Daoy (cell line): ENCODE measurements around the gene CLCF1. TPM values are rescaled to one million over a fixed set of nuclear protein-coding genes. Genes with fewer than 3 reads are reported as not detected.
"Not testable (repeated sequence)": the region's sequence is repeated elsewhere in the genome, so short reads cannot be mapped to it uniquely, and the experiment has no call there.

Source experiments
- DNase-seq: peaks from one replicate; pipeline ENCODE4 v3.0.0-alpha.2; 2015; ENCODE audit warnings: low read depth
- total RNA-seq: library from RNA; depleted of rRNA; stranded (reverse); fragments of >200 nt; shearing (Covaris generic); gene quantifications from 2 replicates; pipeline ENCODE4 v1.2.3, GENCODE V29; 2014

The CLCF1 gene
- total RNA-seq, 1 experiment from 2014 or later = 7.1 TPM

DNA sequence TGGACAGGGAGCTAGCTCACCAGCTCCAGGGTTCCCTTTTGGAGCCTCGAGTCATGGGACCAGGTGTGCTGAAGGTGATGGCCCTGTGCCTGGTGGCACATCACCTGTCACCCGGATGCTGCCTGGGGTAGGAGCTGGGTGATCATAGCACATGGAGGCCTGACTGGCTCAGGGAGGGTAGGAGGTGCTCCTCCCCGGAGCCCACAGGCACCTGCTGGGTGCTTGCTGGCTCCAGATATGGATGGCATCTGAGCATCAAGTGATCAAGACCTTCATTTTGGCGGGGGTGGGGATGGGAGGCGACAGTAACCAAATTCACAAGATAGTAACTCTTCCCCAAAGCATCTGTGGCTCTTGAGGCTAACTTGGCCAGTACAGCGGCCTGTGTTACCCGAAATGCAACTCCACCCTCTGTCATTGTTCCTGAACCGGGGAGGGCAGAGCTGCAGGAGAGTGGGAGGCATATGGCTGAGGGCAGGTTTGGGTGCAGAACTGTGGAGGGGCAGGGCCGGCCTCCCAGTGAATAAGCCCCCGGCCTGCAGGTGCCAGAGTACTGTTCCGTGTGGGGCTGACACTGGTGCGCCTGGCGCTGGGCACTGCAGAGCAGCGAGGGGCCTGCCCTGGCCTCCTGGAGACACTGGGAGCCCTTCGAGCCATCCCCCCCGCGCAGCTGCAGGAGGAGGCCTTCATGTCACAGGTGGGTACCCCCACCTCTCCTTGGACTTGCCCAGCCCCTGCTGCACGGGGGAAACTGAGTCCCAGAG lies 35.2 kb upstream of the CLCF1 start:
- no peak for DNase-seq

DNA sequence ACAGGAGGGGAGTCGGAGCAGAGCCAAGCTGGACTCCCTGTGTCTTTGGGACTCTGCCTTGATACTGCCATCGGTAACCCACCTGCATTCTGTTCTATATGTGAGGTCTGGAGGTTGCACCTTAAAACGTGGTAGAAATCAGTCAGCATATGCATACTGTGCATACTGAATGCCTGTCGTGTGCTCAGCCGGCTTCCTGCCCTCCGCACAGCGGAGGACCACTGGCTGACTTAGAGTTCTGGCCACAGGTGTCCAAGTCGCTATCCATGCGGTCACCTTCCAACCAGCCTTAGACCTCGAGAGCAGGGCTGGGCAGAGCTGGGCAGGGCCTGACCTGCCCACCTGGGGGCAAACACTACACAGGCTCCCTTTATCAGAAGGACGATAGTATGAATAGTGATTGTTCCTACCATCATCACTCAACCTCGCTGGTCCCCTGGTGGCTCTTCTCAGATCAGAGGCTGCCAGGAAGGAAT lies 34.3 kb upstream of the CLCF1 start:
- no peak for DNase-seq

DNA sequence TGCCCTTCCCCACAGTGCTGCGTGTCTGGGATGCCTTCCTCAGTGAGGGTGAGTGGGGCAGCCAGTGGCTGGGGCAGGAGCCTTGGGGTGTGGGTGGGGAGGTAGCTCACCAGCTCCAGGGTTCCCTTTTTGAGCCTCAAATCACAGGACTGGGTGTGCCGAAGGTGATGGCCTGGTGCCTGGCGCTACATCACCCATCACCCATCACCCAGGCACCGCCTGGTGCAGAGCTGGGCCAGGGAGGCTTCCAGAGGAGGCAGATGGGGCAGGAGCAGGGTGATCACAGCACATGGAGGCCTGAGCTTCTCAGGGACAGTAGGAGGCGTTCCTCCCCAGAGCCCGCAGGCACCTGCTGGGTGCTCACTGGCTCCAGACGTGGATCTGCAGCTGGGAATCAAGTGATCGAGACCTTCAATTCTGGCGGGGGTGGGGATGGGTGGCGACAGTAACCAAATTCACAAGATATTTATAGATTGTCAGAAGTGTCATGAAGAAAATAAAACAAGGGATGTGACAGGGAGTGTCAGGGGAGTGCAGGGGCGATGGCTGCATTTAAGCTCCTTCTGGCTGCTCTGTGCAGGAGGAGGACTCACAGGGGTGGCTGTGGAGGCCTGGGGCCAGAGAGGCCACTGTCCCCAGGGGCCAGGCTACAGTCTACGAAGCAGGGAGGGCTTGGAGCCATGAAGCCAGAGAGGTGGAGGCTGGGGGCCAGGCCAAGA lies 33.7 kb upstream of the CLCF1 start:
- DNase-seq = no peak

DNA sequence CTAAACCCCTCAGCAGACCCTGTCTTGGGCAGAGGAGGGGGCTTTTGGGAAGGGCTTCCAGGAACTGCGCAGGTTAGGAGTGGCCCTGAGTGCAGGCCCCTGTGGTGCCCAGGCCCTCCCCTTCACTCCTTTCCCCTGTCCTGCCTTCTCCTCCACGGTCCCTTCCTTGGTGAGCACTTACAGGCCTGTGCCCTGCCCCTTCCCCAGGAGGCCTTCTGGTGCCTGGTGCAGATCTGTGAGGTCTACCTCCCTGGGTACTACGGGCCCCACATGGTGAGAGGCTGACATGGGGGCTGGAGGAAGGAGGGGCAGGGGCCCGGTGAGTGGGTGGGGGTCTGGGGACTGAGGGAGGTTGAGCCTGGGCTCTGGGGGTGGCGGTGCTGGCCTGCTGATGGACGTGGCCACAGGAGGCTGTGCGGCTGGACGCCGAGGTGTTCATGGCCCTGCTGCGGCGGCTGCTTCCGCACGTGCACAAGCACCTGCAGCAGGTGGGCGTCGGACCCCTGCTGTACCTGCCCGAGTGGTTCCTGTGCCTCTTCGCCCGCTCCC lies 33.1 kb upstream of the CLCF1 start:
- DNase-seq = no peak

DNA sequence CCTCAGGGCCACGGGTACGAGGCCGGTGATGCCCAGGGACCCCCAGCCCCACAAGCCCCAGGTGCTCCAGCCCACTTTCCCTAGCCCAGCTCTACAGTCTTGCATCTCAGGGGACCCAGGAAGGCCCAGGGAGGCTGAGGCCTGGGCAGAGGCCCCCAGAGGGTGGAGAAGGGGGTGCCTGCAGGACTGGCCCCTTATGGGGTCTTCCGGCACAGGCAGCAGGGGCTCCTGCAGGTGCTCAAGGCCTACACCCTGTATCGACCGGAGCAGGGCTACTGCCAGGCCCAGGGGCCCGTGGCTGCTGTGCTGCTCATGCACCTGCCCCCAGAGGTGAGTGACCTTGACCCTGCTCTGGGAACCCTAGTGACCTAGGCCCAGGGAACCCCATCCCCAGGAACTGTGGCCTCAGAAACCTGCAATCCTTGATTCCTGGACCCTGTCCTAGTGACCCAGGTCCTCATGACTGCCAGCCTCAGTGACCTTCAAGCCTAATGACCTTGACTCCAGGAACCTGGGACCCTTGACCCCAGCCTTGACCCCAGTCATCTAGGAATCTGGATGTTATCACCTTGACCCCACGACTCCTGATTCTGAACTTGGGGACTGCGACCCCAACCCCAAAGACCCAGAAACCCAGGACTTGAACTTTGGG lies 32.4 kb upstream of the CLCF1 start:
- no peak for DNase-seq

DNA sequence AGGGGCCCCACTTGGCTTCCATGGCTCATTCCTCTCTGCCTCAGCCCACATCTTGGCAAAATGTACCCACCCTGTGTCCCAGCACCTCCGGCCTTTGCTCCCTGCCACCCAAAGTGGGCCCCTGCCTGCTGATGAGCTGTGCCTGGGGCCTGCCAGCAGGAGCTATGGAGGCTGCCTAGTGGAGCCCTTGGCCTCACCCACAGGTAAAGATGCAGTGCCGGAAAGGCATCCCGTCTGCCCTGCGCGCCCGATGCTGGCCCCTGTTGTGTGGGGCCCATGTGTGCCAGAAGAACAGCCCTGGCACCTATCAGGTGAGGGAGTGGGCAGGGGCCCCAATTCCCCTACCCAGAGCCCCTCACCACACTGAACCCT lies 31.8 kb upstream of the CLCF1 start:
- no peak for DNase-seq

DNA sequence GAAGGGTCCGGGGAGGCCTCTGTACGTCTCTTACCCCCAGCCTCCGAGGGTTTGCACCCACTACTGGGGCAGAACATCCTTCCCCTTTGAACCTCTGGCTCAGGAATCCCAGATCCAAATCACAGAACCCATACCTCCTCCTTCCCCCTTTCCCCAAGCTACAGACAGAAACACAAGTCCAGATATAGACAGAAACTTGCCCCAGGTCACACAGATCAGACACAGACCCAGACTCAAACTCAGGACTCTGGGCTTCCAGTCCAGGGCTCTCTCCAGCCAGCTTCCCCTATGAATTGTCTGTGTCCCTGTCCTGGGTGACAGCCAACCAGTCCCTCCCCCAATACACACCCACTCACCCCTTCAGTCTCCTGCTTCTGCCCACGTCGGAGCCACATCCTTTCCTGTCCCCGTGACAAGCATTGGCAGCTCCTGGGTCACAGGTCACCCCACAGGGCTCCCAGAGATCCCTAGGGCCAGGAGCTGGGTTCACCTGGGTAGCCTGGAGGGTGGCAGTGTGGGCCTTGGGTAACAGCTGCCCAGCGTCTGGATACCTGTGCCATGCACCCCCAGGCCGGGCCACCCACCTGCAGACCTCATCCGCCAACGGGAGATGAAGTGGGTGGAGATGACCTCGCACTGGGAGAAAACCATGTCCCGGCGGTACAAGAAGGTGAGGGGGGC lies 31.3 kb upstream of the CLCF1 start:
- no peak for DNase-seq

DNA sequence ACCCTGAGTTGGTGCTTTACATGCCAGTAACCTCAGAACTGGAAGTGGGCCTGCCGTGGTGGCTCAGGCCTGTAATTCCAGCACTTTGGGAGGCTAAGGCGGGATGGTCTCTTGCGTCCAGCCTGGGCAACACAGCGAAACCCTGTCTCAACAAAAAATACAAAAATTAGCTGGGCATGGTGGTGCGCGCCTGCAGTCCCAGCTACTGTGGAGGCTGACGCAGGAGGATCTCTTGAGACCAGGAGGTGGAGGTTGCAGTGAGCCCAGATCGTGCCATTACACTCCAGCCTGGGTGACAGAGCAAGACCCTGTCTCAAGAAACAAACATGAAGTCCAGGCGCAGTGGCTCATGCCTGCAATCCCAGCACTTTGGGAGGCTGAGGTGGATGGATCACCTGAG lies 29.7 kb upstream of the CLCF1 start:
- DNase-seq = not testable (repeated sequence)

DNA sequence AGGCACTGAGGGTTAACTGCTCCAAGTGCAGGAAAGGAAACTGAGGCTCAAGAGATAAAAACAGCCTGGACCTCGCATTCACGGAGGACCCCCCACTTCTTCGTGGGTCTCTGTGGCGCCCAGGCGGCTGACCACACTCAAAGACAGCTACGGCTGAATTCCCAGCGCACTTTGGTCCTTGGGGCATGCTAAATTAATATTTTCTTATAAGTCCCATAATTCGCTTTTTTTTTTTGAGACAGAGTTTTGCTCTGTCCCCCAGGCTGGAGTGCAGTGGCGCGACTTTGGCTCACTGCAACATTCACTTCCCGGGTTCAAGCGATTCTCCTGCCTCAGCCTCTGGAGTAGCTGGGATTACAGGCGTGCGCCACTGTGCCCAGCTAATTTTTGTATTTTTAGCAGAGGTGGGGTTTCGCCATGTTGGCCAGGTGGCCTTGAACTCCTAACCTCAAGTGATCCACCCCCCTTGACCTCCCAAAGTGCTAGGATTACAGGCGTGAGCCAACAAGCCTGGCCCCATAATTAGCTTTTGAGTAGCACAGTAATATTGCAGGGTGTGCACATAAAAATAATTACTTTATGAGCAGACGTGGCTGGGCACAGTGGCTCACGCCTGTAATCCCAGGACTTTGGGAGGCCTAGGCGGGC lies 28.9 kb upstream of the CLCF1 start:
- DNase-seq = not testable (repeated sequence)

DNA sequence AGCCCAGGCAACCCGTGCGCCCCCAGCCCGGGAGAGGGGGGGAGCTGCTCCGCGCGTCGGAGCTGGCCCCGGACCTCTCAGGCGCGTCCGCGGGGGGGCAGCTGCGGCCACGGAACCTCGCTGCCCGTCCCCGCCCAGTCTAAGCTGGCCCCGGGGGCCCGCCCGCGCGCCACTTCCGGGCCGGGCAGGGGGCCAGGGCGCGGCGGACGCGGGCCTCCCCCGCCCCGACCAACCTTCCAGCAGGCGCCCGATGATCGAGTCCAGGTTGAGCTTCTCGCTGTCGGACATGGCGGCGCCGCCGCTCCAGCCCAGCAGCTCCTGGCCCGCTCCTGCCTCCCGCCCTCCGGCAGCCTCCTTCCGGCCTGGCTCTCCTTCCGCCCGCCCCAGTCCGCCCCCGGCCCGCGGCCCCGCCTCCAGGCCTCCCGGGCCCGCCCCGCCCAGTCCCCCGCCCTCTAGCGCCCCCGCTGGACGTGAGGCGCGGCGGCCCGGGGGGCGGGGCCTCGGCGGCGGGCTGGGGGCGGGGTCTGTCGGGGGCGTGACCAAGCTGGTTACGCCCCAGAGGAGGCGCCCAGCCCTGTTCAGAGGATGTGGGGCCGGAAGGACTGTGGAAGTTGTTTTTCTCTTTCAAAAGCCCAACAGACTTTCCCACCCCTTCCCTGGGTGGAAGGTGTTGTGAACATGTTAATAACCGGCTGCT lies 28.2 kb upstream of the CLCF1 start, which contains the start of gene PPP1CA:
PPP1CA (minus strand) TSS at position 364 of the 697 bp plus-strand sequence; CDS start at position 288, 76 bp downstream.
- DNase-seq = peak; percentile 94

DNA sequence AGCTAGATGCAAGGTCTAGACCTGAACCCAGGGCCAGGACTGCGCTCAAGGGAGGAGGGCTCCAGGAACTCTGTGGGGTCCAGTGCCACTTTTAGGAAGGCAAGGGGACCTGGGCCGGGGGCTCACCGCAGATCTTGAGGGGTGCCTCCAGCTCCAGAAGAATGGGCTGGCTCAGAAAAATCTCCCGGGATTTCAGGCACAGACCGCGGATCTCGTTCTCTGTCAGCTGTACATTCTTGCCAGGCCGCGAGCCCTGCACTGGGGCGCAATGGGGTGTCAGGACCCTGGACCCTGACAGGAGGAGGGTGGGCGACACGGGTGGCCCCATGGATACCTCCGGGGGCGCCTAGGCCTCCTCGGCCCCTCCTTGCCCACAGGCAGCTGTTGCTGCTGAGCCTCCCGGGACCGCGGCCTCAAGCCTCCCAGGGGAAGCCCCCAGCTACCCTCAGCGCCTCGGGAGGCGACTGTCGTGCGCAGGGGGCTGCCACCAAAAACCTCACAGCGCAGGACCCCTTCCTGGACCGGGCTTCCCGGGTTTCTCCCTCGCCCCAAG lies 27.6 kb upstream of the CLCF1 start:
- DNase-seq = no peak

DNA sequence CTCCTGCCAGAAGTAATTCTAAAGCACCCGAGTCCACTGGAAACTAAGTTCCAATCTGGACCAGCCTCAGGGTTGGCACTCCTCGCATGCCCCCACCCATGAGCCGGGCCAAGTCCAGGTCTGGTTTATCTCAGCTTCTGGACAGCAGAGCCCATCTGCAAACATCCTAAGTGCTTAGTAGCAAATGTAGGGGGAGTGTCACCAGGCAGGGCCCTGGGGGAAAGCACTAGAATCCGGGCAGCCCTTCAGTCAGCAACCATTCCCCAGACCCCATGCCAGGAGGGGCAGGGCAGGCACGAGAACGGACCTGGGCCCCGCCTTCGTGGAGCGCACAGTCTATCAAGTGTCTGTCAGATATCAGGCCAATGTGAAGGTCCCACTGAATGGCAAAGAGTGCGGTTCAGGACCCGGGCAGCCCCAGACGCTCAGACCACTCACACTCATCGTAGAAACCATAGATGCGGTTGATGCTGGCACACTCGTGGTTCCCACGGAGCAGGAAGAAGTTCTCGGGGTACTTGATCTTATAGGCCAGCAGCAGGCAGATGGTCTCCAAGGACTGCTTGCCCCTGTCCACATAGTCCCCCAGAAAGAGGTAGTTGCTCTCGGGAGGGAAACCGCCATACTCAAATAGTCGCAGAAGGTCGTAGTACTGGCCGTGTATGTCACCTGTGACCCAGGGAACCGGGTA lies 27.0 kb upstream of the CLCF1 start:
- DNase-seq = no peak

DNA sequence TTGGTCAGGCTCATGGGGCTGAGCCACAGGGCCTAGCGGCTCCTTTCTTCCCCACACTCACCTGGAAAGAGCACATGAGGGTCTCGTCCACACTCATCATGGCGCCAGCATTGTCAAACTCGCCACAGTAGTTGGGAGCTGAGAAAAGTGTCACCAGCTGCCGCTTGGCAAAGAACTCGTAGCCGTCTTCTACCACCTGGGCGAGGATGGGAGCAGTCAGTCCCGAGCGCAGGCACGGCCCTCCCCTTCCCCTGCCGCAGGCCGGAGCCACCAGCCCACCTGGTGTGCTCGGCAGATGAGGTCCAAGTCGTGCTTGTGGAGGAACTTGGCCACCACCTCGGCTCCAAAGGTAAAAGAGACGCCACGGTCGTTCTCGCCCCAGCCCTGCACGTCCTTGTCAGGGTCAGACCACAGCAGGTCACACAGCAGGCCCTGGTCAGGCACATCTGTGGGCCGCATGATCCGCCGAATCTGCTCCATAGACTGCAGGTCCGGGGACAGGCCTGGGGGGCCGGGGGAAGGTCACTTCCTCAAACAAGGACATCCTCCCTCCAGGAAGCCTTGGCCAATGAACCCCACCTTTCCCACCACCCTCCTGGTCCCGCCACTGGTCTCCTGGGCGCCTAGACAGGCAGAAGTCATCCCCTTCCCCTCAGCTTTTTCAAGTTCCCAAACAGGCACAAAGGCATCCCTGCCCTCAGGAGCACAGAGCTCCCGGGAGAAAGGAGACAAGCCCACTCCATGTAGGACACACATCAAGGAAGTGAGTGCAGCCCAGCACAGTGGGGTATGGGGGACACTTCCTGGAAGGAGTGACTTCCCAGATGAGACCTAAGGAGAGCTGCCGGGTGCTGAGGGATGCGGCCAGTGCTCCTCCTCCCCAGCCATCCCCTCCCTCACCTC lies 25.5 kb upstream of the CLCF1 start:
- no peak for DNase-seq

DNA sequence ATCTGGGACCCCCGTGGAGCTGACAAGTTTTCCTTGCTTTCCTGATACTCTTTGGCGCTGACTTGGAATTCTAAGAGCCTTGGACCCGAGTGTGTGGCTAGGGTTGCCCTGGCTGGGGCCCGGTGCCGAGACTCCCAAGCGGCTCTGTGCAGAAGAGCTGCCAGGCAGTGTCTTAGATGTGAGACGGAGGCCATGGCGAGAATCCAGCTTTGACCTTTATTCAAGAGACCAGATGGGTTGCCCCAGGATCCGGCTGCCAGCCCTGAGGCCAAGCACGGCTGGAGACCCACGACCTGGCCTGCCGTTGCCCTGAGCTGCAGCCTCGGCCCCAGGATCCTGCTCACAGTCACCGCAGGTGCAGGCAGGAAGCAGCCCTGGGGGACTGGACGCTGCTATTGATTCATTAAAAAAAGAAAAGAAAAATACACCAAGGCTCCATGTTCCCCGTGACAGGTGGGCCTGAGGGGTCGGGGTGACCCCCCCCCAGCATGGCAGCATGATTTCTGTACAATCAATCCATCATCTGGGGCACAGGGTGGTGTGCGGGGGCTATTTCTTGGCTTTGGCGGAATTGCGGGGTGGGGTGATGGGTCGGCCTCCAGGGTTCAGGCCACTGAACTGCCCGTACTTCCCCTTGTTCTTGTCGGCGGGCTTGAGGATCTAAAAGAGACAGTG lies 24.7 kb upstream of the CLCF1 start:
- DNase-seq = no peak

DNA sequence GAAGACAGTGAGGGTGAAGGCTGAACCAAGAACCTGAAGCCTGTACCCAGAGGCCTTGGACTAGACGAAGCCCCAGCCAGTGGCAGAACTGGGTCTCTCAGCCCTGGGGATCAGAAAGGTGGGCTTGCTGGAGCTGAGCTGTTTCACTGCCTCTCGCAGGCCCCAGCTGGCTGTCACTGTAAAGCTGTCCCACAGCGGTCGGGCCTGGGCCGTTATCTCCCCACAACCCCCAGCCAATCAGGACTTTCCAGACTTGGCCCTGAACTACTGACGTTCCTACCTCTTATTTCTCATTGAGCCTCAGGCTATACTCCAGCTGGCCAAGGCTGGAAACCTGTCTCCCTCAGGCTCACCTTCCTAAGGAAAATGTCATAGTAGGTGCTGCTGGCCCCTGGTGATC lies 24.1 kb upstream of the CLCF1 start:
- no peak for DNase-seq

DNA sequence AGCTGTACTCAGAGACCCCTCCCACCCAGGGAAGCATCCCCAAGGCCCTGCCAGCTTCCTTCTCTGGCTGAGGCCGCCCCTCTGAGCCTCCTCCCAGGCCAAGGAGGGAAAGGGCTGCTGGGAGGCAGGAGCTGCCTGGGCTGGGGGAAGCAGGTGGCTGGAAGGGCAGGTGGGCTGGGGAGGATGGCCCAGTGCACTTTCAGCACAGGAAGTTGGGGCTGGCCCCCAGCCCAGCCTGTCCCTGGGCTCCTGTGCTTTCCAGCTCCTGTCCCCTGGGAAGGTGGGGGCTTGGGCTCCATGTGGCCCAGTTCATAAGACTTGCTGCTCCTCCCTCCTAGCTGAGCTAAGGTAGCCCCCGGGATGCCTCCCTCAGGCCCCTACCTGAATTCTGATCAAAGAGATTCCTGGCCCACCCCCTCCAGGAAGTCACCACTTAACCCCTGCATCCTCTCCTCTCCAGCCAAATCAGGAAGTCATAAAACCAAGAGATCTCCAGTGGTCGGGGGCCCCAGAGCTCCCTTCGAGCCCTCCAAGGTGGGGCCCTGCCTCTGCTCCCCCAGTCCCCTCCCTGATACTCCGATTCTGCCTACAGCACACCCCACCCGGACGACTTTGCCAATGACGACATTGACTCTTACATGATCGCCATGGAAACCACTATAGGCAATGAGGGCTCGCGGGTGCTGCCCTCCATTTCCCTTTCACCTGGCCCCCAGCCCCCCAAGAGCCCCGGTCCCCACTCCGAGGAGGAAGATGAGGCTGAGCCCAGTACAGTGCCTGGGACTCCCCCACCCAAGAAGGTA lies 23.4 kb upstream of the CLCF1 start:
- no peak for DNase-seq

DNA sequence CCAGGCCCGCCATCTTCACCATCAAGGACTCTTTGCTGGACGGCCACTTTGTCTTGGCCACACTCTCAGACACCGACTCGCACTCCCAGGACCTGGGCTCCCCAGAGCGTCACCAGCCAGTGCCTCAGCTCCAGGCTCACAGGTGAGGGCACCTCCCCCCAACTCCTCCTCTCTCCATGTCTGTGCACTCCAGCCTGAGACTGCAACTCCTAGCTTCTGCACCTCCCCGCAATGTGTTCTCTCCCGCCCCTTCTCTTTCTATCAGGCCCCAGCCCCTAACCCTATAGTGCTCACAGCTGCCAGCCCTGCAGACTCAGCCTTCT lies 22.8 kb upstream of the CLCF1 start:
- no peak for DNase-seq
